Activated naive CD4-positive, alpha-beta T cell treated with anti-CD3 and anti-CD28 coated beads, Interleukin-2, amount 10 ng/mL, durations not matched to agents 7 days and 5 days (primary cell): Measurements from ENCODE around the gene HDAC9.

Experiments
- CTCF ChIA-PET: fragments of 350-600 bp; sonication (Branson Sonifier 250); formaldehyde crosslinking; loops from one replicate; lab custom pipeline; 2021; ENCODE audit warnings: antibody characterized with exemption; lab: Charles Lee
- DNase-seq: peaks from one replicate; pipeline ENCODE4 v3.0.0-alpha.2; 2020
- H3K27ac Mint-ChIP-seq: one replicate; pipeline ENCODE4 v1.8.0; 2021; ENCODE audit warnings: mild to moderate bottlenecking, moderate library complexity, mixed read lengths
- H3K27me3 Mint-ChIP-seq: one replicate; pipeline ENCODE4 v1.8.0; 2021; ENCODE audit warnings: mild to moderate bottlenecking, mixed read lengths
- H3K36me3 Mint-ChIP-seq: one replicate; pipeline ENCODE4 v1.8.0; 2021; ENCODE audit warnings: mixed read lengths
- H3K4me1 Mint-ChIP-seq: one replicate; pipeline ENCODE4 v1.8.0; 2021; ENCODE audit warnings: mixed read lengths
- H3K4me3 Mint-ChIP-seq: one replicate; pipeline ENCODE4 v1.8.0; 2021; ENCODE audit warnings: mild to moderate bottlenecking, moderate library complexity, mixed read lengths
- H3K9me3 Mint-ChIP-seq: one replicate; pipeline ENCODE4 v1.8.0; 2021; ENCODE audit warnings: mixed read lengths

HDAC9 gene

DNA sequence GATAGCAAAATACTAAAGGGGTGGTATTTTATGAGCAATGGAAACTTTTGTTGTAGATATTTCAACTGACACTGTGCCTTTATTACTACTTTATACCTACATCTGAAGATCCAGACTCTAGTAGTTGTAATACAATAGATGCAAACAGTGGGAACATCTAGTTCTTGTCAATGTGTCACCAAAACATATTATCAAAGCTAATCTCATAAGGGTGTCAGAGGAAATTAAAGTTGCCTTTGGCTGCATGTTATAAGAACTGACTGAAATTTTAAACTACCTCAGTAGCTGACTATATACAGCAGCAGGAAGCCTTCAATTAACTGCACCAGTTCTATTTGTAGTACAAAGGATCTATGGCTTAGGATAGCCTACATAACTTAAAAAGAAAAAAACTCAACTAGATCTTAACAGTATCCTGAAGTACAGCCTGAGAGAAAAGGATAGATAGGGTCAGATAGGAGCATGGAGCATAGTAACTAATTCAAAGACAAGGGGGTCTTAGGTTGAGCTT lies 30.9 kb downstream of the HDAC9 start:
- Mint-ChIP-seq H3K9me3 (no peaks in the 10 kb centered on the region), H3K4me1 (no peaks in the 10 kb centered on the region), H3K36me3 (no peaks in the 10 kb centered on the region), H3K27me3 (no peaks in the 10 kb centered on the region), H3K4me3 (no peak overlapping the region), H3K27ac (no peak overlapping the region)
- no peak for DNase-seq
- CTCF ChIA-PET, result no interaction called here

DNA sequence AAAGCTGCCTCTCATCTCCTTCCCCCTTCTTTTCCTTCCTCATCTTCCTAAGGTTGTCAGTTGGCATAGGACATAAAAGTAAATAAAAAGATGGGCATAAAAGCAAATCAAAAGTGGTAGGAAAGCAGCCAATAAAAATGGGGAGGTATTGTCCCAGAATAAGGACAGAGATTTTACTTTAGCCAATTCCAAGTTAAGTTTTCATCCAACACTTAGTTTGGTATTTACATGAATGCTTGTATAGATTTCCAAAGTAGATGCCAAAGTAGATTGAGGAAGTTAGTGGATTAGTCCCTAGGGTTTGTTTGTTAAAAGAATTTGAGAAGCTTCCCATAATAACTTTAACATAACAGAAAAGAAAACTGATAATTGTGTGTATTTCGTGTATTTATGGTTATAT lies 33.7 kb downstream of the HDAC9 start:
- Mint-ChIP-seq H3K4me1 (no peaks in the 10 kb centered on the region), H3K27me3 (no peaks in the 10 kb centered on the region), H3K9me3 (no peaks in the 10 kb centered on the region), H3K36me3 (no peaks in the 10 kb centered on the region), H3K4me3 (no peak overlapping the region), H3K27ac (no peak overlapping the region)
- no peak for DNase-seq
- CTCF ChIA-PET, result no interaction called here

DNA sequence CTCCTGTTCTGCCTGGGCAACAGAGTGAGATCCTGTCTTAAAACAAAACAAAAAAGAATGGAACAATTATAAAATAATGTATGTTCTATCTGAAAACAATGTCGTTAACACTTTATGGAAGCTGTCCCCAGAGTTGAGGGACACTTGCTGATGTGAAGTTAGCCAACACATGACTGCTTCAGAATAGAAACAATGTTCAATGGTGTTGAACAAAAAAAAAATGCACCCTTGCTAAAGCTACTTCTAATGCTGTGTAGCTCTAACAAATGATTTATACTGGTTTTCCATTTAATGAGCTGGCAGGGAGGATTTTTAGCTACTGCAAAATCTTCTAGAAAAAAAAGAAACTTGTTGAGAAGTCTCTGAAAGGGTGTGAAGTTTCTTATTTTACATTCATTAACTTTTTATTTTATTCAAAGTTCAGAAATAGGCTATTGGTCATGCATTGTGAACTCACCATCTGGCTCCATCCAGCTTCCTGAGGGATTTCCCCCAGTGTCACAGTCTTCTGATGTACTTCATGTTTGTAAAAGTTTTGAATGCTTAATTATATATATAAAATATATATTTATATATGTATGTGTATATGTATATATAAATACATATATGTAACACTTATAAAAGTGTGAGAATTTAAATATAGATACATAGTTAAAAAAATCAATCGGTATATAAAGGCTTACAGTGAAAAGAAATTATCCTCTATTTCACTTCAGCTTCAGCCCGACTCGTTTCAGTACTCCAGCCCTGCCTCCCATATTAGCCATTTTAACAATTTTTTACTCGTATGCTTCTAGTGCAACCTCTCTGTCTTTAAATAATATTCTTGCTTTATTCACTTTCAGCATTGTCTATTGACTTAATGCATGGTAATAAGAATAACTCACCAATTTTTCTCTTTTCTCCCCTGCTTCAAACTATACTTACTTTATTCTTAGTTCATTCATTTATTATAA lies 35.0 kb downstream of the HDAC9 start:
- Mint-ChIP-seq H3K27me3 (no peaks in the 10 kb centered on the region), H3K36me3 (no peaks in the 10 kb centered on the region), H3K4me3 (no peak overlapping the region), H3K9me3 (no peaks in the 10 kb centered on the region), H3K4me1 (no peaks in the 10 kb centered on the region), H3K27ac (no peak overlapping the region)
- CTCF ChIA-PET, result no interaction called here
- no peak for DNase-seq

DNA sequence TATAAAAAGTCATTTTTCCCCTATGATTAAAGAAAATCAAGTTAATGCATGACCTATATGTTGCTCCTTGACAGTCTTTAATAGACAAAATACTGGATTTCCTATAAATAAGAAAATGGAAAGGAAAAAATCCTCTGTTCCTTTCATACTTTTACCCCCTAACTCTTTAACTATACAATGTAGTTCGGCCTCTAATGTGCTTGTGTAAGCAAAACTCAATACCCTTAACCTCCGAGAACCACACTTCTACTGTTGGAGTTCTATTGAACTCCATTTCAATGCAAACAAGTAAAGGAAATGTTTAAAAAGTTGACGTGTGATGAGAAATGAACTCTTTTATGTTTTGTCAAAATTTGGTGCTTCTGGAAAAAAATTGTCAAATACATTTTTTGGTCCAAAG lies 36.0 kb downstream of the HDAC9 start:
- CTCF ChIA-PET, result no interaction called here

DNA sequence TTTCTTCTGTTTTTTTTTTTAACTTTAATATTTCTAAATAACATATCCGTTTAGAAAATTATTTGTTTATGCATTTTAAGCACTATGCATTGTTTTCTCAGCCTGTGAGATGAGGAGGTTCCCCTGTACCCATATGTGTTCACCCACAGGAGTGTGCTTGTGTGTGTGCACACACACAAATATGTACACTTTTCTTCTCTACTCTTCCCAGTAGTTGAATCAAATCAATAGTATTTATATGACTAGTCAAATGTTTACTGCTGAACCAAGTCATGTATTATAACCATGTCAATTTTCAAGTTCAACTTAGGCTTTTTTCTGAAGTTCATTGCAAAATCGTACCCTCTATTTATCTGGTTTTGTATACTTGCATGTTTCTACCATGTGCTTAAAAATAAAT lies 37.3 kb downstream of the HDAC9 start:
- Mint-ChIP-seq H3K4me3 (no peak overlapping the region), H3K27me3 (no peaks in the 10 kb centered on the region), H3K9me3 (no peaks in the 10 kb centered on the region), H3K27ac (no peak overlapping the region), H3K4me1 (no peaks in the 10 kb centered on the region), H3K36me3 (no peaks in the 10 kb centered on the region)
- CTCF ChIA-PET, result no interaction called here
- no peak for DNase-seq

More for the DNA sequence above, 36.0 kb downstream of the HDAC9 start:
- Mint-ChIP-seq H3K36me3 (no peaks in the 10 kb centered on the region), H3K27me3 (no peaks in the 10 kb centered on the region), H3K9me3 (no peaks in the 10 kb centered on the region), H3K27ac (no peak overlapping the region), H3K4me3 (no peak overlapping the region), H3K4me1 (no peaks in the 10 kb centered on the region)
- no peak for DNase-seq

DNA sequence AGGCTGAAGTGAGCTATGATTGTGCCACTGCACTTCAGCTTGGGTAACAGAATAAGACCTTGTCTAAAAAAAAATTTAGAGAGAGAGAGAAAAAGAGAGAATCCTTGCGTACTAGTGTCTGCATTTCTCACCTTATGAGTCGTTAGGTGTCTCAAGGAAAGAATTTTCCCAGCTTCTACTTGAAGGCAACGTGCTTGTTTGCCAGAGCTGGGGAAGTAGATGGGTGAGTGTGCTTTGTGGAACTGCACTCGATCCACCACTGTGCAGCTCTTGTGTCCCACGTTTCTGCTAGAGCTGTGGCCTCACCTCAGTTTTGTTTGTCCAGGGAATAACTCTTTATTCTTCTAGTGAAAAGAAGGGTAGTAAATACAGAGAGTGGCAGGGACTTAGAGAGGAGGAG lies 38.9 kb downstream of the HDAC9 start:
- CTCF ChIA-PET, result no interaction called here
- Mint-ChIP-seq H3K36me3 (no peaks in the 10 kb centered on the region), H3K27me3 (no peaks in the 10 kb centered on the region), H3K27ac (no peak overlapping the region), H3K4me3 (no peak overlapping the region), H3K4me1 (no peaks in the 10 kb centered on the region), H3K9me3 (no peaks in the 10 kb centered on the region)
- no peak for DNase-seq

DNA sequence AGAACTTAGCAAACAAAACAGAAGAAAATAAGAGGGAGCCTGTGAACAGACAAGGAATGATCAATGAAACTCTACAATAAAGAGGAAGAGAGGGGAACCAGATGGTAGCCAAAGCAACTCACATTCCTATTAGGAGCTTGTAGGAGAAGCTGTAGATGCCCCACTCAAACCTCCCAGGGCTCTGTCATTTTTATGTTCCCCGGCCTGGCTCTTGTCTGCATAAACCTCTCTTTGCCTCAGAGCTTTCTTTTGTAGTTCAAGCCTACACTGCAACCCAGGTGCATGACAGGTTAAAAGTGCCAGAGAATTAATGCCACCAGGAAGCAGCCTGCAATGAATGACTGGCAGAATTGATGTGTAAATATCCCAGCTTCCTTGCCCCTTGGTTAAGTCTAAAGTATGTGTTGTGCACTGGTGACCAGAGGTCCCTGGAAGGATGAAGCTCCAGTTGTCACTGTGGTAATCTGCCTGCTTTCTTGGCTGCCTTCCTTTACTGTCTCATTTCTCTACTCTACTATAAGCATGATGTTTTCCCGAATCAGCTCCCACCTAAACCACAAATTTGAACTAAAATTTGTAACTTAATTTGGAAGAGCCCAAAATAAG lies 40.4 kb downstream of the HDAC9 start:
- Mint-ChIP-seq H3K9me3 (no peaks in the 10 kb centered on the region), H3K36me3 (no peaks in the 10 kb centered on the region), H3K4me3 (no peak overlapping the region), H3K27ac (no peak overlapping the region), H3K27me3 (no peaks in the 10 kb centered on the region), H3K4me1 (no peaks in the 10 kb centered on the region)
- DNase-seq, result no peak
- CTCF ChIA-PET, result no interaction called here

DNA sequence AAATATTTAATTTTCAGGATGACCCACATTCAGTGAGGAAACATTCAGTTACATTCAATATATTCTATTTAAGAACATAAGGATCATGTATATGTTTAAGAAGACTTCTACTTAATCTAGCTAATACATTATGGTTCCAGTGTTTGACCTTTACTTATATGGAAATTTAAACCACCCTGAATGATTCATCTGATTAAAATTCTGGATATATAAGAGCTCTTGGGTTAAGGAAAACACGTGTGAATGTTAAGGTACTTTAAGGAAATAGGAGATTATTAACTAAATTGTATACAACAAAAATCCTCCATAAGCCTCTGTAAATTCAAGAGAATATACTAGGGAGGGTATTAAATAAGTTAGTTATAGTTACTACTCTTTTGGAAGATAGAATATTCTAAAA lies 40.9 kb downstream of the HDAC9 start:
- Mint-ChIP-seq H3K9me3 (no peaks in the 10 kb centered on the region), H3K4me3 (no peak overlapping the region), H3K36me3 (no peaks in the 10 kb centered on the region), H3K27ac (no peak overlapping the region), H3K4me1 (no peaks in the 10 kb centered on the region), H3K27me3 (no peaks in the 10 kb centered on the region)
- CTCF ChIA-PET, result no interaction called here
- DNase-seq, result no peak

DNA sequence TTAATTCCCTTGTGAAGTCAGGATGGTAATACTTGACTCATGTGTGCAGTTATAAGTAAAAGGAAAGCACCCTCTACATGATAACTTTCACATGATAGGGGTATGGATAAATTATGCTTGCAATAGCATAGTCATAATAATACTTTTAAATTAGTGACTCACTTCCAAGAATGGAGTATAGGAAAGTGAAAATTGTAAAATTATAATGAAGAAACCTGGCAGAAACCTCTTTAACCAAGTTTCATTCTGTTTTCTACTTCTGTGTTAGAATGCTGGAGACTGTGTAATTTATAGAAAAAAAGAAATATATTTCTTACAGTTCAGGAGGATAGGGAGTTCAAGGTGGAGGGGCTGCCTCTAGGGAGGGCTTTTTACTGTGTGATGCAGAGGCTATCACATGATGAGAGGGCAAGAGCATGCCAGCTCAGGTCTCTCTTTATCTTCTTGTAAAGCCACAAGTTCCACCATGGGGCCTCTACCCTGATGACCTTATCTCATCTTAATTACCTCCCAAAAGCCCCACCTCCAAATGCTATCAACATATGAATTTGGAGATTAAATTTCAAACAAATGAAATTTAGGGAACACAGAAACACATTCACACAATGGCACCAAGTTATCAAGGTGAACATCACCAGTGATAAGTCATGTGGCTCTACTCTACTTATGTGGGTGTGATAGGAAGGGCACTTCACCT lies 43.2 kb downstream of the HDAC9 start:
- CTCF ChIA-PET, result no interaction called here
- no peaks in the 10 kb centered on the region for H3K9me3 Mint-ChIP-seq
- DNase-seq, result no peak

DNA sequence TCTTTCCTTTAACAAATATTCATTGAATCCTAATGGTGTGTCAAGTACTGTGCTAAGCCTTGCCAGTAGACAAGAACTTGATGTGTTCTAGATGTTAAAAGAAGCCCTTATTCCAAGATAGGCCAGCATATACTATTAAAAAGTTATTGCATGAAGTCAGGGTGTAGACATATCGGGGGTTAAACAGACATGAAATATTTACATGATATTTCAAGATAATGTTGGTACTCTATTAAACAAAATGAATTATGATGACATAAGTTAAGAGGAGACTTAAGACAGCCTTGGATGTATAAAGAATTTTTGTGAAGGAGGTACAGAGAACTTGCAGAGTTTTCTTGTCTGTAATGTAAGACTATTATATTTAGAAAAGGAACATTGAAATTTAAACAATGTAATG lies 44.8 kb downstream of the HDAC9 start:
- CTCF ChIA-PET, result no interaction called here
- Mint-ChIP-seq H3K4me1 (no peaks in the 10 kb centered on the region), H3K36me3 (no peaks in the 10 kb centered on the region)

More for the DNA sequence above, 43.2 kb downstream of the HDAC9 start:
- Mint-ChIP-seq H3K27ac (no peak overlapping the region), H3K36me3 (no peaks in the 10 kb centered on the region), H3K27me3 (no peaks in the 10 kb centered on the region), H3K4me1 (no peaks in the 10 kb centered on the region), H3K4me3 (no peak overlapping the region)

DNA sequence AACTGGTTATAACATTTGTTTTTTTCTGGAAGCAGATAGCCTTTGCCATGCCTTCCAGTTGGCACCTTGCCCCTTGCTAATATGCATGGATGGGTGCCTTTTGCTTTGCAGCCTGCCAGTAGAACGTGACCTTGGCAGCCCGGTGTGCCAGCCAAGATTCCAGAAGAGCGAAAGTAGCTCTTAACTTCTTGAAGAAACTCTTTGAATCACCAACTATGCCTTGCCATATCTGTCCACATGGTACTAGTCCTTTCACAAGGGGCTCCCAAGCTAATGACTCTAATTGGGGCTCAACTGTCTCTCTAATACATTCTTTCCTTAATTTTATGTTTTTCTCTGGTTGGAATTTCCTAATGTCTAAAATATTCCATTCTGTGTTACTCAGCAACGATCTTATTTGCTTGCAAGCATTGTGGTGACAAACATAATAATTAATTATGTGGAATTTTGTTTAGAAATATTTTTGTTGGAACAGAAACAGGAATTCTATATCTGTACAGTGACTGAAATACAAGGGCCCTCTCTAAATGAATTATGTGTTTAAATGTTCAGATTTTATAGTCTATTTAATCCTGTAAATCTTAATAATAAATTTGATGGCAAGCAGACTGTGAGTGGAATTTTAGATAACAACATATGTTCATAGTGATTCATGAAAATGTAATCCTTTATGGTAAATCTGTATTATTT lies 45.8 kb downstream of the HDAC9 start:
- no peak for DNase-seq
- Mint-ChIP-seq H3K27ac (no peak overlapping the region), H3K36me3 (no peaks in the 10 kb centered on the region), H3K4me3 (no peak overlapping the region), H3K9me3 (no peaks in the 10 kb centered on the region), H3K4me1 (no peaks in the 10 kb centered on the region), H3K27me3 (no peaks in the 10 kb centered on the region)
- CTCF ChIA-PET, result no interaction called here

More for the DNA sequence above, 44.8 kb downstream of the HDAC9 start:
- DNase-seq, result no peak
- H3K27ac Mint-ChIP-seq, result no peak overlapping the region
- no peaks in the 10 kb centered on the region for H3K27me3 Mint-ChIP-seq
- H3K9me3 Mint-ChIP-seq, result no peaks in the 10 kb centered on the region
- no peak overlapping the region for H3K4me3 Mint-ChIP-seq

DNA sequence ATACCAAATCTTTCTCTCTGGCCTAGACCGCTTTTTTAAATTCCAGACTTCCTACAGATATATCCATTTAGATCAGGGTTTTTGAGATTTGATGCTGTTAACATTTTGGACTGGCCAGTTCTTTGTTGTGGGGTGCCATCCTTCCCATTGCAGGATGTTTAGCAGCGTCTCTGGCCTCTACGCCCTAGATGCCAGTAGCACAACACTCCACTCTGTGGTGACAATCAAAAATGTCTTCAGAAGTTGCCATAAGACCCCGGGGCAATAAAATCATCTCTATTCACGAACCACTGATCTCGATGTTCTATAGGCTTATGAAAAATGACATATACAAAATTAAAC lies 46.3 kb downstream of the HDAC9 start:
- CTCF ChIA-PET, result no interaction called here
- no peaks in the 10 kb centered on the region for H3K27me3 Mint-ChIP-seq

DNA sequence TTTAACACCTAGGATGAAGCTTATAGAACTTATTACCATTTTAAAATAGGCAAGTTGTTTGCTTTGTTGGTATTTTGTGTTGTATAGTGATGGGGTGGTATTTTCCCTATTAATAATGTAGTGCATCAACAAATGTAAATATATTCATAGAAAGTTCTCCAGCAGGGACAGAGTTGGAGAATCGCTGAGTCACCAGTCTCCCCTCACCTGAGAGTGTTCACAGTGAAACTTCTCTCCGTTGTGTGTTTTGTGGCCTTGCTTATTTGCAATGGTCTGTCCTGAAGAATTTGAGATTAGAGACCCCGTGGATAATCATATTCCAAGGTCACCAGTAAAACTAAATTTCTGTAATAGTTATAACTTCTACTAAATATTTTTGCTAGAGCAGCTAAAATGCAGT lies 51.0 kb downstream of the HDAC9 start:
- Mint-ChIP-seq H3K4me3 (no peak overlapping the region), H3K27ac (no peak overlapping the region), H3K4me1 (no peaks in the 10 kb centered on the region), H3K9me3 (no peaks in the 10 kb centered on the region), H3K36me3 (no peaks in the 10 kb centered on the region), H3K27me3 (no peaks in the 10 kb centered on the region)
- CTCF ChIA-PET, result no interaction called here
- DNase-seq, result no peak

More for the DNA sequence above, 46.3 kb downstream of the HDAC9 start:
- Mint-ChIP-seq H3K4me3 (no peak overlapping the region), H3K4me1 (no peaks in the 10 kb centered on the region), H3K36me3 (no peaks in the 10 kb centered on the region), H3K27ac (no peak overlapping the region), H3K9me3 (no peaks in the 10 kb centered on the region)
- no peak for DNase-seq

DNA sequence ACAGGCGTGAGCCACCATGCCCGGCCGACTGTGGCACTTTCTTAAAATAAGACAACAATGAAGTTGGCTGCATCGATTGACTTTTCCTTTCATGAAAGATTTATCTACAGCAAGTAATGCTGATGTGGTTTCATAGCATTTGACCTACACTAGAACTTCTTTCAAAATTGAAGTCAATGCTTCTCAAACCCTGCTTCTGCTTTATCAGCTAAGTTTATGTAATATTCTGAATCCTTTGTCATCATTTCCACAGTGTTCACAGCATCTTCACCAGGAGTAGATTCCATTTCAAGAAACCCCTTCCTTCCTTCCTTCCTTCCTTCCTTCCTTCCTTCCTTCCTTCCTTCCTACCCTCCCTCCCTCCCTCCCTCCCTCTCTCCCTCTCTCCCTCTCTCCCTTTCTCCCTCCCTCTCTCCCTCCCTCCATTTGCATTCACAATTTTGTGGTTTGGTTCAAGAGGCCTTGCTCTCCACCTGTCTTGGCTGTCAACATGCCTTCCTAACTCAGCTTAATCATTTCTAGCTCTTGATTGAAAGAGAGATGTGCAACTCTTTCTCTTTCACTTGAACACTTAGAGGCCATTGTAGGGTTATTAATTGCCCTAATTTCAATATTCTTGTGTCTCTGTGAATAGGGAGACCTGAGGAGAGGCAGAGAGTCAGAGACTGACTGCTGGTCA lies 52.1 kb downstream of the HDAC9 start:
- H3K27me3 Mint-ChIP-seq, result no peaks in the 10 kb centered on the region
- CTCF ChIA-PET, result no interaction called here
- no peaks in the 10 kb centered on the region for H3K9me3 Mint-ChIP-seq
- no peaks in the 10 kb centered on the region for H3K4me1 Mint-ChIP-seq
- H3K4me3 Mint-ChIP-seq, result no peak overlapping the region
- DNase-seq, result no peak
- H3K27ac Mint-ChIP-seq, result no peak overlapping the region
- no peaks in the 10 kb centered on the region for H3K36me3 Mint-ChIP-seq
